Measurements from ENCODE around the gene TESPA1.
A peak's percentile ranks its signal among the peaks of the same experiment; 100 is the strongest.
"Not testable (repeated sequence)": the region's sequence is repeated elsewhere in the genome, so short reads cannot be mapped to it uniquely, and the experiment has no call there.

Gene TESPA1, protein sequence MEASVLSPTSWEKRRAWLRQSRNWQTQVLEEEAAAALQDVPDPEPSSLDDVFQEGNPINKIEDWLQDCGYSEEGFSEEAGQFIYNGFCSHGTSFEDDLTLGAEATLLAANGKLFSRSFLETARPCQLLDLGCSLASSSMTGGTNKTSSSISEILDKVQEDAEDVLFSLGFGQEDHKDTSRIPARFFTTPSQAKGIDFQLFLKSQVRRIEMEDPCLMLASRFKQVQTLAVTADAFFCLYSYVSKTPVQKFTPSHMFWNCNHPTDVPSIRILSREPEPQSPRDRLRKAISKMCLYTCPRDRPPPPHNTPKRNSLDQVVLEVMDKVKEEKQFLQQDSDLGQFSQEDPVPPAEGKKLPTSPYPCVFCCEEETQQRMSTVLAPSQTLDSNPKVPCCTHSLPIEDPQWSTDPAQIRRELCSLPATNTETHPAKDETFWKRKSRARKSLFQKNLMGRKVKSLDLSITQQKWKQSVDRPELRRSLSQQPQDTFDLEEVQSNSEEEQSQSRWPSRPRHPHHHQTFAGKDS

GRCh38 chr12:54984658-54985376 lies at the start of gene TESPA1:
TSS of gene TESPA1 (minus strand) at chr12:54984762. CDS start at chr12:54974562, 10,200 bp downstream.
- peak; percentile 72 to 74 for DNase-seq

DNA sequence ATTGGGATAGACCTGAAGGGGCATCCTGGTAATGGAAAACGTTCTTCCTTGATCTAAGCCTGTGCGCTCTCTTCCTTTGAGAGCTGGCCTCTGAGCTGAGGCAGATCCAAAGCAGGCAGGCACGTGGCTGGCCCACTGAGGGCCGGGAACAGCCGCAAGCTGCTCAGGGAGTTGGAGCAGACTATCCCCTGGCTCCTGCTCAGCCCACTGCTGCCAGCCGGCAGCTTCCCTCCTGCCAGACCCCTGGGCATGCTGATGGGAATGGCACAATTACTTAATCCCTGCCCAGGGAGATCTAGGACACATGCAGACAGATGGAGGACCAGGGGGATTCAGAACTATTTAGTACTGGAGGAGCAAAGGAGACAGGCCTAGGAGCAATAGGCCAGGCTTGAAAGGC lies 49.7 kb upstream of the TESPA1 start:
- DNase-seq = no peak

- no peak for DNase-seq
Observed at GRCh38 chr12:55025508-55025907, 40.9 kb upstream of the TESPA1 start.

DNA sequence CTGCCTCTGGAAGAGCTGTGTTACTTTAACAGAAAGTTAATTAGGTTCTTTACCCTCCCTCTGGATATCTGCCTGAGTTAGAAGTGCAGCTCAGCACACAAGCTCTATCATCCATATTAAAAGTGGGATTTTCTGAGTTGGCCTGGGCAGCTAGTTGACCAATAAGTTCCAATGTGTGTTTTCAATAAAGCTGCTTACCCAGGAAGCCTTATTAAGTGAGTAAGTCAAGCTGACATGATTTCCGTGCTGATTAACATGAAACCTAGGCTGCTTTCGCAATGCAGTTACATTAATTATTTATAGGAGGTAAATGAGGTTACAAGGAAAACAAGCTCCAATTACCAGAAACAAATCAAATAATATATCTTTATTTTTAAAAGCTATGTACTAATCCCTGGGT lies 40.0 kb upstream of the TESPA1 start:
- DNase-seq = no peak

- no peak for DNase-seq
Observed at GRCh38 chr12:55019784-55020183, 35.2 kb upstream of the TESPA1 start, which contains the start of gene NEUROD4. TSS of gene NEUROD4 (plus strand) at chr12:55019974. CDS start at chr12:55026440, 6,466 bp downstream.

GRCh38 chr12:55017416-55017925 lies 32.9 kb upstream of the TESPA1 start:
- no peak for DNase-seq

- no peak for DNase-seq
Observed at GRCh38 chr12:55008944-55009585, 24.5 kb upstream of the TESPA1 start.

DNA sequence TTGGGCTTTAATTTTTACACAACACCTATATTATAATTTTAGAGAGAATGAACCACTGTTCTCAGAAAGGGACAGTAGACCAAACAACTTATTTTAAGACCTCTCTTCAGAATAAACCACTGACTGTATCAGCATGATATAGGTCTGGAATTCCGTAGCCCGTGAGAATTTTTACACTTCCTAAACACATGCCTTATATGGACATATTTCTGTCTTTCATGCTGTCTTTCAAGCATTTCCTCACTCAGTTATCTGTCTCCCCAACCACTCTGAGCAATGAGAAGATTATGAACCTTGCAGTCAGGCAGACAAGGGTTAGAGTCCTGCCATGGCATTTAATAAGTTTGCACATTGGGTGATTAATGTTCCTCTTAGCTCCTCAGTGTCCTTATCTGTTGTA lies 17.8 kb upstream of the TESPA1 start:
- DNase-seq = no peak

- DNase-seq = no peak
Observed at GRCh38 chr12:55001198-55001868, 16.8 kb upstream of the TESPA1 start.

- DNase-seq = no peak
Observed at GRCh38 chr12:54998958-54999510, 14.5 kb upstream of the TESPA1 start.

GRCh38 chr12:54997929-54998522 lies 13.5 kb upstream of the TESPA1 start:
- no peak for DNase-seq

GRCh38 chr12:54996205-54996604 lies 11.6 kb upstream of the TESPA1 start:
- DNase-seq = no peak

GRCh38 chr12:54993181-54993835 lies 8.7 kb upstream of the TESPA1 start:
- peak; percentile 42 to 45 for DNase-seq

- no peak for DNase-seq
Observed at GRCh38 chr12:54991991-54992375, 7.4 kb upstream of the TESPA1 start.

- peak; percentile 18 to 24 for DNase-seq
Observed at GRCh38 chr12:54991161-54991990, 6.8 kb upstream of the TESPA1 start.

DNA sequence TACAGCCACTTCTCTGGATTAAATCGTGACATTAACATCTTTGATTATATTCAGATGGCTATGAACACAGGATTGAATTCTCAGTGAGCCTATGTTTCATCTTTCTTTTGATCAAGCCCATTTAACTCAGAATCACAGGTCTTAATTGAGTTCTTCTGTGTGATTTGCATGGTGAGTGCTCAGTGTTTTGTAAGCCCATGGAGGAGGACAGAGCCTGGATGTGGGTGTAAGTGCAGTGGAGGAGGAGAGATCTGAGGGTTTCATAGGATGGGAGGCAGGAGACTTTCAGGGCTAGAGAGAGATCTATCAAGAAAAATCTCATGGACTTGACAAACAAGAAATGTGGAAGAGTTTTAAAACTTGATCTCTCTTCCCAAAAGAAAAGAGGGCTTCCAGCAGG lies 5.3 kb upstream of the TESPA1 start:
- no peak for DNase-seq

DNA sequence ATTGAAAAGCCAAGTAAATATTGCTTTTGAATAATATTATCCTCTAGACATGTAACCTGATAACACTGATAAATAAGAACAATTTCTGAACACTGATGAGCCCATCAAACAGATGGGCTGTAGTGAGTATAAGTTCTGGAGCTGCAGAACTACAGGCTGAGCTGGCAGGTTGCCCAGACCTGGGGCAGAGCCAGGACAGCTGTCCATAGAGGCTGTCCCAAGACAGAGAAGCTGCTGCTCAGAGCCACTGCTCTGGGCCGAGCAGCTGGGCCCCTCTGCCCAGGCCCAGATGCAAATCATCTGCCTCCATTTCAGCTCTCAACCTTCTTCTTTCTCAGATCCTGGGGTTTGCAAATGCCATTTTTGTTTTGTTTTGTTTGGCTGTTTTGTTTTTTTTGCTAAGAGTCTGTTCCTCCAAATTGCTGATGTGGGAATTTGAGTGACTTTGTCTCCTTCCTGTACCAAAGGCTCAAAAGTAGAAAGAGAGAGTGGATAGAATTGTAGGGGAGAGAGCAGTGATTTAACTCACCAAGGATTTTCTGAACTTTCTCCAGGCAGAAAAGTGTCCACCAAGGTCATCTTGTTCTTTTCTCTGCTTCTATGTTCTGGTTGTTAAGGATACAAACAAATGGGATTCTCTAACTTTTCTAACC lies 4.0 kb upstream of the TESPA1 start:
- DNase-seq = no peak

DNA sequence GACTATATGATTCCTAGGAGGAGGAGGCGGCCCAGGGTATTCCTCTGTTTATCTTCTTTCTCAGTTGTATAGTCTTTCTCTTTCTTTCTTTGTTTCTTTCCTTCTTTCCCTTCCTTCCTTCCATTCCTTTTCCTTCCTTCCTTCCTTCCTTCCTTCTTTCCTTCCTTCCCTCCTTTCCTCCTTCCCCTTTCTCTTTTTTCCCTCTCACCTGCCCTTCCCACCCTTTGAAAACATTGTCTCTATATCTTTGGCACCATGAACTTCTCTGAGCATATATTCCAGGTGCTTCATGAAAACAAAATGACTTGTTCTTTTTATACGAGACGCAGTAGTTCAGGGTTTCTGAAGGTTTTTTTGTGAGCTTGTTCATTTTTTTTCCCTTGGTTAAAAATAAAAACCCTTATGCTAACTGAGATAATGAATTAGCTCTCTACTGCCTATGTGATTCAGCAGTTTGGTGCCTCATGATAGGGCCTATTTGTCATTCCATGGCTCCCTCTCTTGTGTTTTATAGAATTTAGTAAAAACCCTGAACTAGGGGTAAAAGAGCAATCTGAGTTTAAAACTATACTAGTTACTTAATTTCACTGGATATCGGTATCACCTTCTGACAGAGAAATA lies 3.2 kb upstream of the TESPA1 start:
- no peak for DNase-seq

- DNase-seq = not testable (repeated sequence)
Observed at GRCh38 chr12:54986773-54987172, 2.2 kb upstream of the TESPA1 start.
